GM12892 (cell line): Measurements from ENCODE around the gene NUP107.

ENCODE experiments used
- POLR2A ChIP-seq: IDR thresholded peaks from 2 replicates; pipeline ENCODE4 v1.6.1; 2011; ENCODE audit warnings: low read depth, low read length, control low read depth
- POLR2AphosphoS5 ChIP-seq: IDR thresholded peaks from 2 replicates; pipeline ENCODE4 v1.6.1; 2011; ENCODE audit warnings: low read depth, low read length, control low read depth
- TAF1 ChIP-seq: IDR thresholded peaks from 2 replicates; pipeline ENCODE4 v1.6.1; 2011; ENCODE audit warnings: low read depth, mild to moderate bottlenecking, control low read depth, low read length, borderline replicate concordance

DNA sequence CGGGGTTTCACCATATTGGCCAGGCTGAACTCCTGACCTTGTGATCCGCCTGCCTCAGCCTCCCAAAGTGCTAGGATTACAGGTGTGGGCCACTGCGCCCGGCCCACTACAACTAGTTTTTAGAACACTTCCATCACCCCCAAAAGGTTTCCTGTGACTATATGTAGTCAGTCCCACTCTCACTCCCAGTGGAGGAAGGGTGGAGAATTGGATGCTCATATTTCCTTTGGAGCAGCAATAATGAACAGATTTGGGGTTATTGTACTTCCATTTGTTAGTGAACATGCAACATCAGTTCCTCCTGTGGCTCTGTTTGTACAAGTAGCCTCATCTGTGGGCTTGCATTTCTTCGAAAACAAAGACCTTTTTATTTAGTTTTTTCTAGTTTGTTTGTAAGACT lies 40.3 kb upstream of the NUP107 start:
- TF ChIP-seq POLR2A (no peak), POLR2AphosphoS5 (no peak), TAF1 (no peak)
